Activated CD4-positive, CD25-positive, alpha-beta regulatory T cell (primary cell): ENCODE measurements around the gene APOC3.

Experiments
- DNase-seq, 4 experiments: peaks; one replicate each; lab custom pipeline; 2025; lab: John Stamatoyannopoulos, UW

APOC3 gene

GRCh38 chr11:116804001-116804400 lies 25.7 kb upstream of the APOC3 start:
- no peak for DNase-seq

GRCh38 chr11:116807601-116808261 lies 22.0 kb upstream of the APOC3 start:
- DNase-seq = no peak

GRCh38 chr11:116808262-116809175 lies 21.2 kb upstream of the APOC3 start:
- no peak for DNase-seq

GRCh38 chr11:116811194-116811593 lies 18.5 kb upstream of the APOC3 start:
- no peak for DNase-seq

GRCh38 chr11:116812109-116812508 lies 17.6 kb upstream of the APOC3 start:
- no peak for DNase-seq

- DNase-seq = no peak
Measured at GRCh38 chr11:116813170-116813569, 16.5 kb upstream of the APOC3 start.

- DNase-seq = no peak
Measured at GRCh38 chr11:116813781-116814471, 15.8 kb upstream of the APOC3 start.

- no peak for DNase-seq
Measured at GRCh38 chr11:116814502-116814901, 15.2 kb upstream of the APOC3 start.

GRCh38 chr11:116819049-116819448 lies 10.7 kb upstream of the APOC3 start:
- DNase-seq = no peak

GRCh38 chr11:116821050-116821918 lies 8.4 kb upstream of the APOC3 start:
- no peak for DNase-seq

- DNase-seq = no peak
Measured at GRCh38 chr11:116822575-116822974, 7.1 kb upstream of the APOC3 start.

- no peak for DNase-seq
Measured at GRCh38 chr11:116823031-116823843, 6.5 kb upstream of the APOC3 start, which contains the start of gene APOA4. Gene APOA4 (minus strand): TSS chr11:116823304. CDS start chr11:116823191, 113 bp downstream.

GRCh38 chr11:116825434-116825833 lies 4.3 kb upstream of the APOC3 start:
- no peak for DNase-seq

GRCh38 chr11:116825854-116826750 lies 3.6 kb upstream of the APOC3 start:
- DNase-seq = no peak

GRCh38 chr11:116826751-116827431 lies 2.8 kb upstream of the APOC3 start:
- DNase-seq = no peak

- no peak for DNase-seq
Measured at GRCh38 chr11:116827461-116827860, 2.2 kb upstream of the APOC3 start.

- no peak for DNase-seq
Measured at GRCh38 chr11:116828632-116829524, 829 bp upstream of the APOC3 start.
